K562 (cell line): ENCODE measurements around the gene OSGIN1. TPM values are rescaled to one million over a fixed set of nuclear protein-coding genes. Genes with fewer than 3 reads are reported as not detected.
A peak's percentile ranks its signal among the peaks of the same experiment; 100 is the strongest.

ENCODE experiments used
- ATF3 ChIP-seq, 2 experiments: fragments of 450-650 bp in 1 of 2; sonication (generic) in 1 of 2; formaldehyde crosslinking in 1 of 2; IDR thresholded peaks in 1 of 2; conservative IDR thresholded peaks in 1 of 2; 2 replicates each; pipeline versions ENCODE4 v1.6.1 to v1.8.1; 2016 to 2023; ENCODE audit warnings: mild to moderate bottlenecking in 2 of 2, moderate library complexity in 2 of 2, inconsistent platforms in 1 of 2, missing genetic modification reagents in 1 of 2
- CTCF ChIP-seq, 3 experiments: IDR thresholded peaks in 2 of 3; conservative IDR thresholded peaks in 1 of 3; 2 replicates each; pipeline ENCODE4 v1.5.1; 2011 to 2012; ENCODE audit warnings: low read length in 3 of 3, mild to moderate bottlenecking in 3 of 3, control low read depth in 2 of 3, improper control_type of control experiment in 1 of 3, inconsistent platforms in 1 of 3, low read depth in 1 of 3, mixed read lengths in 1 of 3, moderate library complexity in 1 of 3; ENCODE audit not compliant: insufficient read depth in 2 of 3
- HCFC1 ChIP-seq: IDR thresholded peaks from 2 replicates; pipeline ENCODE4 v1.6.1; 2012; ENCODE audit warnings: low read depth, low read length, improper control_type of control experiment
- ID3 ChIP-seq, 2 experiments: fragments of 250-450 bp in 1 of 2; fragments of 450-650 bp in 1 of 2; sonication (Bioruptor Pico) in 1 of 2; IDR thresholded peaks; 2 replicates each; pipeline versions ENCODE4 v1.6.1 to v1.8.0; 2016 to 2021; ENCODE audit warnings: mild to moderate bottlenecking in 2 of 2, moderate library complexity in 2 of 2, missing compliant biosample characterization in 1 of 2, missing genetic modification characterization in 1 of 2
- JUN ChIP-seq, 2 experiments: sonication (generic) in 1 of 2; formaldehyde crosslinking in 1 of 2; IDR thresholded peaks; 2 replicates each; pipeline versions ENCODE4 v1.6.1 to v1.8.0; 2012 to 2022; ENCODE audit warnings: borderline replicate concordance in 2 of 2, mild to moderate bottlenecking in 2 of 2, improper control_type of control experiment in 1 of 2, low read depth in 1 of 2, low read length in 1 of 2, missing genetic modification reagents in 1 of 2
- MED1 ChIP-seq: sonication (generic); formaldehyde crosslinking; IDR thresholded peaks from 2 replicates; pipeline ENCODE4 v1.8.1; 2023; ENCODE audit warnings: missing genetic modification reagents, borderline replicate concordance
- MYNN ChIP-seq, 2 experiments: sonication (generic); formaldehyde crosslinking in 1 of 2; IDR thresholded peaks; 2 replicates each; pipeline versions ENCODE4 v1.5.0 to v1.6.1; 2016 to 2020; ENCODE audit warnings: antibody characterized with exemption in 1 of 2, missing genetic modification reagents in 1 of 2
- PRDM10 ChIP-seq: fragments of 450-650 bp; IDR thresholded peaks from 2 replicates; pipeline ENCODE4 v1.6.1; 2018; ENCODE audit not compliant: partially characterized antibody
- PTBP1 ChIP-seq: fragments of 200-400 bp; formaldehyde crosslinking; IDR thresholded peaks from 2 replicates; pipeline ENCODE4 v1.6.1; 2017; ENCODE audit warnings: low read depth, low read length
- RBM14 ChIP-seq: fragments of 200-400 bp; formaldehyde crosslinking; IDR thresholded peaks from 2 replicates; pipeline ENCODE4 v1.6.1; 2018; ENCODE audit warnings: low read depth, mild to moderate bottlenecking, low read length, moderate library complexity, borderline replicate concordance; ENCODE audit not compliant: insufficient read depth
- RNF2 ChIP-seq: sonication (generic); IDR thresholded peaks from 2 replicates; pipeline ENCODE4 v1.6.1; 2016
- SOX6 ChIP-seq: fragments of 450-650 bp; IDR thresholded peaks from 2 replicates; pipeline ENCODE4 v1.6.1; 2014; ENCODE audit warnings: mild to moderate bottlenecking
- TAF15 ChIP-seq: fragments of 200-400 bp; formaldehyde crosslinking; IDR thresholded peaks from 2 replicates; pipeline ENCODE4 v1.6.1; 2017; ENCODE audit warnings: mild to moderate bottlenecking, low read depth, low read length, moderate library complexity
- TCF7L2 ChIP-seq: fragments of 150-350 bp; IDR thresholded peaks from 2 replicates; pipeline ENCODE4 v1.6.1; 2016; ENCODE audit warnings: low read depth, mild to moderate bottlenecking, low read length, moderate library complexity
- ZNF280A ChIP-seq: fragments of 450-650 bp; IDR thresholded peaks from 2 replicates; pipeline ENCODE4 v1.6.1; 2018; ENCODE audit warnings: mild to moderate bottlenecking, low read depth; ENCODE audit not compliant: partially characterized antibody
- ZNF511 ChIP-seq: sonication (generic); formaldehyde crosslinking; IDR thresholded peaks from 2 replicates; pipeline ENCODE4 v1.8.0; 2022; ENCODE audit warnings: mild to moderate bottlenecking, missing genetic modification reagents
- ZNF717 ChIP-seq: fragments of 250-450 bp; sonication (Bioruptor Pico); IDR thresholded peaks from 2 replicates; pipeline ENCODE4 v1.5.0; 2021
- polyA plus RNA-seq, 8 experiments: library from polyadenylated mRNA; depleted of rRNA in 4 of 8; stranded (reverse) in 5 of 8; unstranded in 3 of 8; fragments of >200 nt; fragmentation: Nextera tagmentation in 2 of 8; fragmentation: Illumina TruSeq in 1 of 8; extraction: Ambion mirVana in 2 of 8; extraction: Trizol in 1 of 8; gene quantifications; 2 replicates each; pipeline versions ENCODE4 v1.2.1 to v1.2.3, GENCODE V29; 2011 to 2014; ENCODE audit warnings: inconsistent platforms in 1 of 8, missing spikeins in 1 of 8
- total RNA-seq, 7 experiments: library from RNA; depleted of rRNA in 6 of 7; stranded (reverse); fragments of >200 nt in 6 of 7; fragmentation: Illumina TruSeq in 2 of 7; extraction: Trizol in 2 of 7; gene quantifications; 2 replicates each; pipeline versions ENCODE4 v1.2.1 to v1.2.3, GENCODE V29; 2011 to 2021; ENCODE audit warnings: low replicate concordance in 1 of 7

OSGIN1 gene
- total and polyA plus RNA-seq, 9 of the 15 experiments (the other 6 are each of a cell fraction or from before 2014, with no cell fraction given), result 0.03 to 3.6 (median 1.6) TPM

GRCh38 chr16:83994087-83994486 lies 41.0 kb downstream of the OSGIN1 start (continued):
- TF ChIP-seq PRDM10, result no peak
- peak; percentile 58; the same call in 1 of the 2 replicates for TF ChIP-seq SOX6
- TF ChIP-seq RBM14, result no peak
- TF ChIP-seq TCF7L2, result no peak
- TF ChIP-seq RNF2, result no peak
- TF ChIP-seq HCFC1, result no peak
- TF ChIP-seq JUN (IDR thresholded peaks at IDR 0.05; ENCODE audit: borderline replicate concordance, low read depth, low read length), result peak; percentile 59; the same call in 1 of the 2 replicates
- no peak for TF ChIP-seq JUN (CRISPR knock-in tag; IDR thresholded peaks at IDR 0.05; ENCODE audit: borderline replicate concordance)
- TF ChIP-seq ID3 (CRISPR knock-in tag; IDR thresholded peaks at IDR 0.05), result no peak
- no peak for TF ChIP-seq ID3 (tag; IDR thresholded peaks at IDR 0.05)
- TF ChIP-seq ATF3 (IDR thresholded peaks at IDR 0.05), result peak; percentile 88
- TF ChIP-seq ATF3 (CRISPR knock-in tag; conservative IDR thresholded peaks at IDR 0.05), result no peak
- TF ChIP-seq MYNN (IDR thresholded peaks at IDR 0.05), result no peak
- no peak for TF ChIP-seq MYNN (CRISPR knock-in tag; IDR thresholded peaks at IDR 0.05)
- TF ChIP-seq ZNF717 (CRISPR knock-in tag), result no peak
- TF ChIP-seq MED1 (CRISPR knock-in tag), result no peak
- no peak for TF ChIP-seq ZNF511 (CRISPR knock-in tag)
- no peak for TF ChIP-seq PTBP1
- TF ChIP-seq CTCF (IDR thresholded peaks at IDR 0.05 in 2 of 3, conservative IDR thresholded peaks at IDR 0.05 in 1 of 3; ENCODE audit: insufficient read depth in 2 of 3, low read depth in 1 of 3, low read length in 3 of 3), result no peak
- TF ChIP-seq ZNF280A, result no peak
- TF ChIP-seq TAF15, result no peak
